GM20000 (cell line): ENCODE results near the gene HS6ST2.

ENCODE experiments used
- DNase-seq: peaks from one replicate; pipeline ENCODE4 v3.0.0; 2012; ENCODE audit warnings: low spot score
- CTCF ChIP-seq: IDR thresholded peaks from 2 replicates; pipeline ENCODE4 v1.5.1; 2012; ENCODE audit warnings: mild to moderate bottlenecking, control low read depth; ENCODE audit errors: extremely low read depth, missing control alignments

HS6ST2 gene

GRCh38 chrX:132843363-132843762, 115.1 kb downstream of the HS6ST2 start:
- no peak for DNase-seq
- no peak for TF ChIP-seq CTCF

GRCh38 chrX:132842460-132843238, 115.8 kb downstream of the HS6ST2 start:
- no peak for TF ChIP-seq CTCF
- no peak for DNase-seq

- DNase-seq = no peak
- TF ChIP-seq CTCF = no peak
These were observed 120.5 kb downstream of the HS6ST2 start for GRCh38 chrX:132837967-132838366.

- no peak for DNase-seq
These were observed 121.3 kb downstream of the HS6ST2 start for GRCh38 chrX:132837126-132837525.

GRCh38 chrX:132836471-132836870, 122.0 kb downstream of the HS6ST2 start:
- DNase-seq = no peak
- no peak for TF ChIP-seq CTCF

More at GRCh38 chrX:132837126-132837525, 121.3 kb downstream of the HS6ST2 start:
- no peak for TF ChIP-seq CTCF

- no peak for DNase-seq
- no peak for TF ChIP-seq CTCF
These were observed 123.7 kb downstream of the HS6ST2 start for GRCh38 chrX:132834741-132835140.

- no peak for DNase-seq
- TF ChIP-seq CTCF = no peak
These were observed 124.3 kb downstream of the HS6ST2 start for GRCh38 chrX:132834109-132834508.
